ENCODE results near the gene PPM1F.

GRCh38 chr22:21948390-21948789 lies 4.3 kb downstream of the PPM1F start:
- TF ChIP-seq, protein P1, sequence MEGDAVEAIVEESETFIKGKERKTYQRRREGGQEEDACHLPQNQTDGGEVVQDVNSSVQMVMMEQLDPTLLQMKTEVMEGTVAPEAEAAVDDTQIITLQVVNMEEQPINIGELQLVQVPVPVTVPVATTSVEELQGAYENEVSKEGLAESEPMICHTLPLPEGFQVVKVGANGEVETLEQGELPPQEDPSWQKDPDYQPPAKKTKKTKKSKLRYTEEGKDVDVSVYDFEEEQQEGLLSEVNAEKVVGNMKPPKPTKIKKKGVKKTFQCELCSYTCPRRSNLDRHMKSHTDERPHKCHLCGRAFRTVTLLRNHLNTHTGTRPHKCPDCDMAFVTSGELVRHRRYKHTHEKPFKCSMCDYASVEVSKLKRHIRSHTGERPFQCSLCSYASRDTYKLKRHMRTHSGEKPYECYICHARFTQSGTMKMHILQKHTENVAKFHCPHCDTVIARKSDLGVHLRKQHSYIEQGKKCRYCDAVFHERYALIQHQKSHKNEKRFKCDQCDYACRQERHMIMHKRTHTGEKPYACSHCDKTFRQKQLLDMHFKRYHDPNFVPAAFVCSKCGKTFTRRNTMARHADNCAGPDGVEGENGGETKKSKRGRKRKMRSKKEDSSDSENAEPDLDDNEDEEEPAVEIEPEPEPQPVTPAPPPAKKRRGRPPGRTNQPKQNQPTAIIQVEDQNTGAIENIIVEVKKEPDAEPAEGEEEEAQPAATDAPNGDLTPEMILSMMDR (IDR thresholded peaks at IDR 0.05; ENCODE audit: low read depth, low read length, missing input control), result no peak
- TF ChIP-seq TAF1 (conservative IDR thresholded peaks at IDR 0.05) (no peak), REST (IDR thresholded peaks at IDR 0.05) (no peak), JUND (IDR thresholded peaks at IDR 0.05) (no peak), YY1 (IDR thresholded peaks at IDR 0.05) (no peak), SP1 (IDR thresholded peaks at IDR 0.05) (no peak), RAD21 (IDR thresholded peaks at IDR 0.05) (no peak), ZBTB33 (IDR thresholded peaks at IDR 0.05) (no peak), RXRA (IDR thresholded peaks at IDR 0.05) (no peak), GABPA (IDR thresholded peaks at IDR 0.05 in 1 of 2, conservative IDR thresholded peaks at IDR 0.05 in 1 of 2) (no peak), FOXA1 (IDR thresholded peaks at IDR 0.05) (no peak)
- TF ChIP-seq, protein P2, sequence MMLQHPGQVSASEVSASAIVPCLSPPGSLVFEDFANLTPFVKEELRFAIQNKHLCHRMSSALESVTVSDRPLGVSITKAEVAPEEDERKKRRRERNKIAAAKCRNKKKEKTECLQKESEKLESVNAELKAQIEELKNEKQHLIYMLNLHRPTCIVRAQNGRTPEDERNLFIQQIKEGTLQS (IDR thresholded peaks at IDR 0.05), result no peak
- TF ChIP-seq, protein P3, sequence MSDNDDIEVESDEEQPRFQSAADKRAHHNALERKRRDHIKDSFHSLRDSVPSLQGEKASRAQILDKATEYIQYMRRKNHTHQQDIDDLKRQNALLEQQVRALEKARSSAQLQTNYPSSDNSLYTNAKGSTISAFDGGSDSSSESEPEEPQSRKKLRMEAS (IDR thresholded peaks at IDR 0.05), result no peak

Measured in liver (tissue), 3 donors.